Dendritic cell treated with granulocyte-macrophage colony-stimulating factor and Interleukin-4, amounts not matched to agents 40 ng/mL and 50 ng/mL, for 4 days (primary cell): ENCODE results near the gene RNF145.
"Not testable (repeated sequence)": the region's sequence is repeated elsewhere in the genome, so short reads cannot be mapped to it uniquely, and the experiment has no call there.

Experiments
- H3K27ac Mint-ChIP-seq: one replicate; pipeline ENCODE4 v1.8.0; 2022; ENCODE audit warnings: mild to moderate bottlenecking, mixed read lengths
- H3K27me3 Mint-ChIP-seq: one replicate; pipeline ENCODE4 v1.8.0; 2022; ENCODE audit warnings: mild to moderate bottlenecking, mixed read lengths
- H3K36me3 Mint-ChIP-seq: one replicate; pipeline ENCODE4 v1.8.0; 2022; ENCODE audit warnings: low read depth, mixed read lengths
- H3K4me1 Mint-ChIP-seq: one replicate; pipeline ENCODE4 v1.8.0; 2022; ENCODE audit warnings: low read depth, mixed read lengths
- H3K4me3 Mint-ChIP-seq: one replicate; pipeline ENCODE4 v1.8.0; 2022; ENCODE audit warnings: mild to moderate bottlenecking, moderate library complexity, mixed read lengths
- H3K9me3 Mint-ChIP-seq: one replicate; pipeline ENCODE4 v1.8.0; 2022; ENCODE audit warnings: mixed read lengths
- intact Hi-C: fragments of 100-400 bp; cut with micrococcal nuclease; formaldehyde crosslinking; loops from one replicate; pipeline ENCODE4 v1.15.0; 2022

Gene RNF145

DNA sequence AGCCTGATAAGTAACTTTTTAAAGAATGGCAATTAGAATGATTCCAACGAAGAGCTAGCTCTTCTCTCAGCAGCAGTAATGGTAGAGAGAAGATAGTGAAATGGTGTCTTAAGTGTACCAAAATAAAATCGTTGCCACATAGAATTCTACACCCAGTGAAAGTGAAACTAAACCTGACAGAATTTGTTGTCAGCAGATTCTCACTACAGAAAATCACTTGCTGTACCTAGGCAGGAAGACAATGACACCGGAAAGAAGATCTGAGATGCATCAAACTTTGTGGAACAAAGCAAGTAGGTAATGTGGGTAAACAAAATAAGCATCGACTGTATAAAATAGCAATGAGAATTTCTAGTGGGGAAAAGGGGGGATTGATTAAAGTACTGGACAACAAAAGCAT, 88.9 kb downstream of the RNF145 start:
- Mint-ChIP-seq H3K4me1 (peaks cover 9% of the 10 kb centered on the region), H3K27ac (no peak overlapping the region), H3K36me3 (no peaks in the 10 kb centered on the region), H3K9me3 (peaks cover 4% of the 10 kb centered on the region), H3K4me3 (no peak overlapping the region), H3K27me3 (peaks cover 4% of the 10 kb centered on the region)
- intact Hi-C loops: no loop called here

DNA sequence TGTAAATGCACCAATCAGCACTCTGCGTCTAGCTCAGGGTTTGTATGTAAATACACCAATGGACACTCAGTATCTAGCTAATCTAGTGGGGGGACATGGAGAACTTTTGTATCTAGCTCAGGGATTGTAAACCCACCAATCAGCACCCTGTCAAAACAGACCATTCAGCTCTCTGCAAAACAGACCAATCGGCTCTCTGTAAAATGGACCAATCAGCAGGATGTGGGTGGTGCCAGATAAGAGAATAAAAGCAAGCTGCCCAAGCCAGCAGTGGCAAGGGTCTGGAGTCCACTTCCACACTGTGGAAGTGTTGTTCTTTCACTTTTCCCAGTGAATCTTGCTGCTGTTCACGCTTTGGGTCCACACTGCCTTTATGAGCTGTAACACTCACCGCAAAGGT, 89.5 kb downstream of the RNF145 start:
- H3K9me3 Mint-ChIP-seq, H3K27ac Mint-ChIP-seq, H3K36me3 Mint-ChIP-seq, H3K27me3 Mint-ChIP-seq, H3K4me3 Mint-ChIP-seq, intact Hi-C loops, H3K4me1 Mint-ChIP-seq: not testable (repeated sequence)

DNA sequence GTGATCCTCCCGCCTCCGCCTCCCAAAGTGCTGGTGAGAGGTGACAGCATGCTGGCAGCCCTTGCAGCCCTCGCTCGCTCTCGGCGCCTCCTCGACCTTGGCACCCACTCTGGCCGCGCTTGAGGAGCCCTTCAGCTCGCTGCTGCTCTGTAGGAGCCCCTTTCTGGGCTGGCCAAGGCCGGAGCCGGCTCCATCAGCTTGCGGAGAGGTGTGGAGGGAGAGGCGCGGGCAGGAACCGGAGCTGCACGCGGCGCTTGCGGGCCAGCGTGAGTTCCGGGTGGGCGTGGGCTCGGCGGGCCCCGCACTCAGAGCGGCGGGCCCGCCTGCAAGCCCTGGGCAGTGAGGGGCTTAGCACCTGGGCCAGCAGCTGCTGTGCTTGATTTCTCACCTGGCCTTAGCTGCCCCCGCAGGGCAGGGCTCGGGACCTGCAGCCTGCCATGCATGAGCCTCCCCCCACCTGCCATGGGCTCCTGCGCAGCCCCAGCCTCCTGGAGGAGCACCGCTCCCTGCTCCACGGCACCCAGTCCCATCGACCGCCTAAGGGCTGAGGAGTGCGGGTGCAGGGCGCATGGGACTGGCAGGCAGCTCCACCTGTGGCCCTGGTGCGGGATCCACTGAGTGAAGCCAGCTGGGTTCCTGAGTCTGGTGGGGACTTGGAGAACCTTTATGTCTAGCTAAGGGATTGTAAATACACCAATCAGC, 90.2 kb downstream of the RNF145 start:
- H3K27me3 Mint-ChIP-seq, H3K9me3 Mint-ChIP-seq, H3K4me3 Mint-ChIP-seq, intact Hi-C loops, H3K4me1 Mint-ChIP-seq, H3K36me3 Mint-ChIP-seq, H3K27ac Mint-ChIP-seq: not testable (repeated sequence)

DNA sequence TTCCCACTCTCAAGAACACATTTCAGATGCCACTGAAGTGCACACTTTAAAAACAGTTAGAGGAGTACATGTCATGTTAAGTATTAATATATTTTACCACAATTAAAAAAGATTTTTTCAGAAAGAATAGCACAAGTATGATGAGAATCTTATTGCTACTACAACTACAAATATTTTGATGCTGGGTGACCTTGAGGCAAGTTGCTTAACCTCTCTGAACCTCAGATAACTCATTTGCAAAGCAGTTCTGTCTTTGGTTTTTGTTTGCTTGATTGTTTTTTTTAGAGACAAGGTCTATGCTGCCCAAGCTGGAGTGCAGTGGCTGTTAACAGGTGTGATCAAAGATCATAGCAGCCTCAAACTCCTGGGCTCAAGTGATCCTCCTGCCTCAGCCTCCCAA, 95.9 kb downstream of the RNF145 start:
- H3K9me3 Mint-ChIP-seq: no peaks in the 10 kb centered on the region
- H3K27ac Mint-ChIP-seq: no peak overlapping the region
- H3K27me3 Mint-ChIP-seq: peaks cover 26% of the 10 kb centered on the region
- H3K4me3 Mint-ChIP-seq: no peak overlapping the region
- H3K4me1 Mint-ChIP-seq: no peaks in the 10 kb centered on the region
- no peaks in the 10 kb centered on the region for H3K36me3 Mint-ChIP-seq
- intact Hi-C loops: no loop called here

DNA sequence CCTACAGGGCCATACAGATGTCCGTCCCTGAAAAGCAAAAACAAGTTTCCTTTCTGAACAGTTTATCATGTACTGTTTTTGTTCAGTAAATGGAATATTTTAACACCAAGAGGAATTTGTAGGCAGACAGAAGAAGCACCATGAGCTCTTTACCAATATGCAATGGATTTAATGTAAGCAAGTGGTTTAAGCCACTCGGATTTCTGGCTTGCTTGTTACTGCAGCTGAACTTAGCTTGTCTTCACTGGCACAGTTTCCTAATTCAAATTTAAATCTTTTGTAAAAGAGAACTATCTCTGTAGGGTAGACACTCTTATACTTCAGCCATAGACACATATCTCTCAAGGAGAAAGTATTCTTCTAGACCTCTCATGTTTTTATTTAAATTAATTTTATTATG, 96.9 kb downstream of the RNF145 start:
- Mint-ChIP-seq H3K4me3 (no peak overlapping the region), H3K9me3 (no peaks in the 10 kb centered on the region), H3K27me3 (peaks cover 29% of the 10 kb centered on the region), H3K36me3 (no peaks in the 10 kb centered on the region), H3K4me1 (no peaks in the 10 kb centered on the region), H3K27ac (no peak overlapping the region)
- intact Hi-C loops: no loop called here
